SH-SY5Y (cell line): ENCODE data around the gene NECAB3.

Source experiments
- GATA2 ChIP-seq: IDR thresholded peaks from 2 replicates; pipeline ENCODE4 v1.6.1; 2011; ENCODE audit warnings: mild to moderate bottlenecking, low read depth, low read length
- GATA3 ChIP-seq: IDR thresholded peaks from 2 replicates; pipeline ENCODE4 v1.6.1; 2011; ENCODE audit warnings: low read depth, mild to moderate bottlenecking, low read length, moderate library complexity

Gene NECAB3

GRCh38 chr20:33704197-33704924 is 30.1 kb upstream of the NECAB3 start:
- TF ChIP-seq GATA3 (no peak), GATA2 (no peak)

- TF ChIP-seq GATA2, result no peak
These were observed 29.4 kb upstream of the NECAB3 start for GRCh38 chr20:33703498-33704137.

GRCh38 chr20:33702861-33703260 is 28.6 kb upstream of the NECAB3 start:
- TF ChIP-seq GATA3, result no peak
- TF ChIP-seq GATA2, result no peak

- TF ChIP-seq GATA3 (no peak), GATA2 (no peak)
These were observed 27.6 kb upstream of the NECAB3 start for GRCh38 chr20:33701629-33702450.

- no peak for TF ChIP-seq GATA2
- TF ChIP-seq GATA3, result no peak
These were observed 22.9 kb upstream of the NECAB3 start for GRCh38 chr20:33697129-33697528.

GRCh38 chr20:33696448-33696847 is 22.2 kb upstream of the NECAB3 start:
- TF ChIP-seq GATA2 (no peak), GATA3 (no peak)

GRCh38 chr20:33694639-33695012 is 20.4 kb upstream of the NECAB3 start:
- TF ChIP-seq GATA2 (no peak), GATA3 (no peak)

- no peak for TF ChIP-seq GATA2
- no peak for TF ChIP-seq GATA3
These were observed 19.8 kb upstream of the NECAB3 start for GRCh38 chr20:33693741-33694638.

- no peak for TF ChIP-seq GATA3
- no peak for TF ChIP-seq GATA2
These were observed 19.1 kb upstream of the NECAB3 start for GRCh38 chr20:33693289-33693688.

- TF ChIP-seq GATA3 (no peak), GATA2 (no peak)
These were observed 15.7 kb upstream of the NECAB3 start for GRCh38 chr20:33689973-33690372.

GRCh38 chr20:33689493-33689892 is 15.3 kb upstream of the NECAB3 start:
- TF ChIP-seq GATA3, result no peak
- no peak for TF ChIP-seq GATA2

- no peak for TF ChIP-seq GATA3
- TF ChIP-seq GATA2, result no peak
These were observed 14.8 kb upstream of the NECAB3 start for GRCh38 chr20:33688938-33689424.
